ENCODE measurements around the gene PLCB1. TPM values are rescaled to one million over a fixed set of nuclear protein-coding genes. Genes with fewer than 3 reads are reported as not detected.

PLCB1 gene
- total RNA-seq, 1 donor from 2014 or later: 6.3 TPM

DNA sequence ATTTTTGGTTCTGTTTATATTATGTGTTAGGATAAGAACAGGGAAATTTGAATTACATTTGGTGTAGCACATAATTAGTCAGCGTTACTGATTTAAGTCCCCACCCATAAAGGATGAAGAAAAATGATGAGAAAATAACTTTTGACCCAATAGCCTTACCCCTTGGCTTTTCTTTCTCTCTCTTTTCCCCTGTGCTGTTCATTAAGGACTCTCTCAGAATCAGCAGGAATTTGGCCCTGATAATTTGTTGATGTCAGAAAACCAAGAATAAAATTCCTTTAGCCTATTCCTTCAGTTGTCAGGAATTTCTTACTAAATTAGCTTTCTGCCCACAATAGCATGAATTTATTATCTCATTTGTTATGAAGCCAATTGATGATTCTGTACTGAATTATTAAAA lies 18.5 kb downstream of the PLCB1 start:
- intact Hi-C loops (cut with DNase I): no loop called here
- ATAC-seq (no peak), DNase-seq (no peak)
- no peaks in the 10 kb centered on the region for H3K9me3 ChIP-seq
- peaks cover 30% of the 10 kb centered on the region for H3K4me1 ChIP-seq
- H3K36me3 ChIP-seq: no peaks in the 10 kb centered on the region
- H3K27me3 ChIP-seq (ENCODE audit: low read depth): no peaks in the 10 kb centered on the region
- H3K27ac ChIP-seq: peak overlapping the region; percentile 26
- TF ChIP-seq, protein P1, sequence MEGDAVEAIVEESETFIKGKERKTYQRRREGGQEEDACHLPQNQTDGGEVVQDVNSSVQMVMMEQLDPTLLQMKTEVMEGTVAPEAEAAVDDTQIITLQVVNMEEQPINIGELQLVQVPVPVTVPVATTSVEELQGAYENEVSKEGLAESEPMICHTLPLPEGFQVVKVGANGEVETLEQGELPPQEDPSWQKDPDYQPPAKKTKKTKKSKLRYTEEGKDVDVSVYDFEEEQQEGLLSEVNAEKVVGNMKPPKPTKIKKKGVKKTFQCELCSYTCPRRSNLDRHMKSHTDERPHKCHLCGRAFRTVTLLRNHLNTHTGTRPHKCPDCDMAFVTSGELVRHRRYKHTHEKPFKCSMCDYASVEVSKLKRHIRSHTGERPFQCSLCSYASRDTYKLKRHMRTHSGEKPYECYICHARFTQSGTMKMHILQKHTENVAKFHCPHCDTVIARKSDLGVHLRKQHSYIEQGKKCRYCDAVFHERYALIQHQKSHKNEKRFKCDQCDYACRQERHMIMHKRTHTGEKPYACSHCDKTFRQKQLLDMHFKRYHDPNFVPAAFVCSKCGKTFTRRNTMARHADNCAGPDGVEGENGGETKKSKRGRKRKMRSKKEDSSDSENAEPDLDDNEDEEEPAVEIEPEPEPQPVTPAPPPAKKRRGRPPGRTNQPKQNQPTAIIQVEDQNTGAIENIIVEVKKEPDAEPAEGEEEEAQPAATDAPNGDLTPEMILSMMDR (IDR thresholded peaks at IDR 0.05): no peak
- no peak overlapping the region for H3K4me3 ChIP-seq

DNA sequence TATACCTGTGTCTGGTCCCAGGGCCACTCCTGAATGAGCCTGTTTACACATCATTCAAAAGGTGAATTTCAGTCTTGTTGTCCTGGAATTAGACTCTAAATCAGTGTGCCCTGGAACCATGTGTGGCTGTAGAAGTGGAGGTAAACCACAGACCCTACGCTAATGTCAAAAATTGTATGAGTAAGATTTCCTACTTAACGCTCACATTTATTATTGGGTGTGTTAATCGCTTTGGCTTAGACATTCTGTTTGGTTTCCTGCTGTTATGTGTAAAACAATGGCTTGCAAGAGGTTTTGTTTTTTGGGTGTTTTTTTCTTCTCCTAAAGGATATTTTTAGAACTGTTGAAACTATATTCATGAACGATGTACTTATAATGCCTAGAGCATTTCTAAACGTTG lies 19.3 kb downstream of the PLCB1 start:
- TF ChIP-seq, protein P1 (IDR thresholded peaks at IDR 0.05): no peak
- Histone ChIP-seq H3K27me3 (ENCODE audit: low read depth) (no peaks in the 10 kb centered on the region), H3K27ac (peak overlapping the region; percentile 26), H3K36me3 (no peaks in the 10 kb centered on the region), H3K9me3 (no peaks in the 10 kb centered on the region), H3K4me3 (no peak overlapping the region), H3K4me1 (peaks cover 36% of the 10 kb centered on the region)
- ATAC-seq (no peak), DNase-seq (no peak)
- intact Hi-C loops (cut with DNase I): no loop called here

DNA sequence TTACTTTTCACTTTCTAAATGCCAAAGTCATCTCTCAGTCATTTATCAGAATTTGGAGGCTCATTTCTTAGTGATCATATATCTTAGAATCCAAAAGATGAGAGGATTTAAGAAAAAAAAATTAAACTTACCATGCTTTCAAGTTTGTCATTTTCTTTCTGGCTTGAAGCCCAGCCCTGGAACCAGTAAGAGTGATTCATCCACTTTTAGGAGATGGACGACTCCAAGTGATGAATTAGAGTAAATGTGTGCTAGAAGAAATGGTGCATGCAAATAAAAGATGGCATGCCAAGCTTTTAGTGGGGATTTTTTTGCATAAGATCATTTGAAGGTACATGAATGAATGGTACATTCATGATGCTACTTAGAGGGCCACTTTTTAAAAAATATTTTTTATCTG lies 20.1 kb downstream of the PLCB1 start:
- intact Hi-C loops (cut with DNase I): no loop called here
- H3K4me1 ChIP-seq: peaks cover 42% of the 10 kb centered on the region
- no peak for ATAC-seq
- H3K27me3 ChIP-seq (ENCODE audit: low read depth): no peaks in the 10 kb centered on the region
- no peak overlapping the region for H3K27ac ChIP-seq
- H3K9me3 ChIP-seq: no peaks in the 10 kb centered on the region
- no peak for DNase-seq
- no peak overlapping the region for H3K4me3 ChIP-seq
- no peaks in the 10 kb centered on the region for H3K36me3 ChIP-seq
- TF ChIP-seq, protein P1 (IDR thresholded peaks at IDR 0.05): no peak

DNA sequence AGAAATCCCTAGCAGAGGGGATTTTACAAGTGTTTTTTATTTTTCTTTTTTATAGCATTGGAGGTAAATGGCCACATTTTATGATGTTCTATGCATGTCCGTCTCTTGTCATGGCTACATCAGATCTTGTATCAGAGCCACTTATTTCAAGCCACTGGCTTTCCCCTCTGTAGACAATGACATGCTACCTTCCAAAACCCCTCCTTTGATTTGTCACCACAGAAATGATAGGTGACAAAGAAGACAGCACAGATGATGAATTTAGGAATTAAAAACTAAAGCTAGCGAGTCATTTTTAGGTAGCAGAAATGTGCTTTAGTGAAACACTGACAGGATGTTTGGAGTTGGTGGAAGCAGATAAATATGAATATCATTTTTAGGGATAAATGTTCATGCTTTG lies 20.8 kb downstream of the PLCB1 start:
- ATAC-seq (no peak), DNase-seq (no peak)
- H3K27ac ChIP-seq: no peak overlapping the region
- H3K36me3 ChIP-seq: no peaks in the 10 kb centered on the region
- no peaks in the 10 kb centered on the region for H3K9me3 ChIP-seq
- no peak overlapping the region for H3K4me3 ChIP-seq
- peaks cover 42% of the 10 kb centered on the region for H3K4me1 ChIP-seq
- intact Hi-C loops (cut with DNase I): no loop called here
- TF ChIP-seq, protein P1 (IDR thresholded peaks at IDR 0.05): no peak
- H3K27me3 ChIP-seq (ENCODE audit: low read depth): no peaks in the 10 kb centered on the region

- peaks cover 42% of the 10 kb centered on the region for H3K4me1 ChIP-seq
- H3K27ac ChIP-seq: no peak overlapping the region
- H3K9me3 ChIP-seq: no peaks in the 10 kb centered on the region
- DNase-seq (no peak), ATAC-seq (peak in 1 of 2 donors; percentile 50)
- H3K4me3 ChIP-seq: no peak overlapping the region
- no peaks in the 10 kb centered on the region for H3K27me3 ChIP-seq (ENCODE audit: low read depth)
- TF ChIP-seq, protein P1 (IDR thresholded peaks at IDR 0.05): no peak
- H3K36me3 ChIP-seq: no peaks in the 10 kb centered on the region
- intact Hi-C loops (cut with DNase I): no loop called here
Measured at GRCh38 chr20:8153281-8153908, 21.3 kb downstream of the PLCB1 start.
